ENCODE measurements around the gene MAP3K14.

DNA sequence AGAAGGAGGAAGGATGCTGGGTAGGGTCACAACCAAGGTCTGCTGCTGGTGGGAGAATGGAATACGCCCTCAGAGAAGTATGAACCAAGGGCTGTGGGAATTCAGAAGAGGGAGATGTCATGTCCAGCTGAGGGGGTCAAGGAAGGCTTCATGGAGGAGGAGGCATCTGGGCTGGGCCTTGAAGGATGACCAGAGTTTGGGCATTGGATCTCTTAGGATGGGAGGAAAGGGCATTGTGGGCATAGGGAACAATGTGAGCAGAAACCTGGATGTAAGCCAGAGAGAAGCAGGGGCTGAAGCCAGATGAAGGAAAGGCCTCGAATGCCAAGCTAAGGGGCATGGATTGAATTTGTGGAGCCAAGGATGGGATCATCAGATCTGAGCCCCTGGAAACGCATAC, 49.2 kb upstream of the MAP3K14 start:
- TF ChIP-seq, protein P1, sequence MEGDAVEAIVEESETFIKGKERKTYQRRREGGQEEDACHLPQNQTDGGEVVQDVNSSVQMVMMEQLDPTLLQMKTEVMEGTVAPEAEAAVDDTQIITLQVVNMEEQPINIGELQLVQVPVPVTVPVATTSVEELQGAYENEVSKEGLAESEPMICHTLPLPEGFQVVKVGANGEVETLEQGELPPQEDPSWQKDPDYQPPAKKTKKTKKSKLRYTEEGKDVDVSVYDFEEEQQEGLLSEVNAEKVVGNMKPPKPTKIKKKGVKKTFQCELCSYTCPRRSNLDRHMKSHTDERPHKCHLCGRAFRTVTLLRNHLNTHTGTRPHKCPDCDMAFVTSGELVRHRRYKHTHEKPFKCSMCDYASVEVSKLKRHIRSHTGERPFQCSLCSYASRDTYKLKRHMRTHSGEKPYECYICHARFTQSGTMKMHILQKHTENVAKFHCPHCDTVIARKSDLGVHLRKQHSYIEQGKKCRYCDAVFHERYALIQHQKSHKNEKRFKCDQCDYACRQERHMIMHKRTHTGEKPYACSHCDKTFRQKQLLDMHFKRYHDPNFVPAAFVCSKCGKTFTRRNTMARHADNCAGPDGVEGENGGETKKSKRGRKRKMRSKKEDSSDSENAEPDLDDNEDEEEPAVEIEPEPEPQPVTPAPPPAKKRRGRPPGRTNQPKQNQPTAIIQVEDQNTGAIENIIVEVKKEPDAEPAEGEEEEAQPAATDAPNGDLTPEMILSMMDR (IDR thresholded peaks at IDR 0.05; ENCODE audit: insufficient read depth, low read length, poor library complexity, severe bottlenecking): no peak
- TF ChIP-seq EZH2phosphoT487 (conservative IDR thresholded peaks at IDR 0.05; ENCODE audit: low read length): no peak
